Liver (tissue), 9 donors: Measurements from ENCODE around the gene VSIG10. TPM values are rescaled to one million over a fixed set of nuclear protein-coding genes. Genes with fewer than 3 reads are reported as not detected.

Source experiments
- DNase-seq: peaks from one replicate; pipeline ENCODE4 v3.0.0-alpha.2; 2017; ENCODE audit warnings: low spot score
- H3K27ac ChIP-seq, 2 donors: one replicate each; pipeline ENCODE4 v1.7.0; 2013; ENCODE audit warnings: inconsistent platforms in 2 of 2, low read length in 2 of 2, control low read depth in 1 of 2, low read depth in 1 of 2, mild to moderate bottlenecking in 1 of 2
- H3K27me3 ChIP-seq, 4 donors: one replicate each; pipeline versions ENCODE4 v1.6.1 to v1.7.0; 2013; ENCODE audit warnings: low read length in 3 of 4, inconsistent platforms in 1 of 4, mild to moderate bottlenecking in 1 of 4, moderate library complexity in 1 of 4; ENCODE audit not compliant: control insufficient read depth in 4 of 4, insufficient read depth in 4 of 4
- H3K36me3 ChIP-seq, 4 donors: one replicate each; pipeline versions ENCODE4 v1.6.1 to v1.7.0; 2013; ENCODE audit warnings: low read length in 3 of 4, mild to moderate bottlenecking in 3 of 4, low read depth in 1 of 4, moderate library complexity in 1 of 4; ENCODE audit not compliant: control insufficient read depth in 4 of 4, insufficient read depth in 3 of 4
- H3K4me1 ChIP-seq, 4 donors: one replicate each; pipeline versions ENCODE4 v1.6.1 to v1.7.0; 2013; ENCODE audit warnings: low read length in 3 of 4, mild to moderate bottlenecking in 3 of 4, moderate library complexity in 1 of 4; ENCODE audit not compliant: control insufficient read depth in 4 of 4, insufficient read depth in 4 of 4
- H3K4me3 ChIP-seq, 3 donors: one replicate each; pipeline versions ENCODE4 v1.6.1 to v1.7.0; 2013; ENCODE audit warnings: low read length in 3 of 3, control low read depth in 1 of 3, low read depth in 1 of 3, mild to moderate bottlenecking in 1 of 3
- H3K9ac ChIP-seq, 2 donors: one replicate each; pipeline ENCODE4 v1.7.0; 2013; ENCODE audit warnings: low read length in 2 of 2, mild to moderate bottlenecking in 2 of 2, moderate library complexity in 2 of 2, control low read depth in 1 of 2, low read depth in 1 of 2
- H3K9me3 ChIP-seq, 4 donors: one replicate each; pipeline versions ENCODE4 v1.6.1 to v1.7.0; 2013; ENCODE audit warnings: low read length in 3 of 4; ENCODE audit not compliant: control insufficient read depth in 4 of 4
- FOXA1 ChIP-seq: IDR thresholded peaks from 2 replicates; pipeline ENCODE4 v1.6.1; 2016; ENCODE audit warnings: antibody characterized with exemption
- FOXA2 ChIP-seq: IDR thresholded peaks from 2 replicates; pipeline ENCODE4 v1.6.1; 2016; ENCODE audit warnings: antibody characterized with exemption
- GABPA ChIP-seq, 2 donors: IDR thresholded peaks in 1 of 2; conservative IDR thresholded peaks in 1 of 2; 2 replicates each; pipeline ENCODE4 v1.6.1; 2016; ENCODE audit warnings: antibody characterized with exemption in 2 of 2, mild to moderate bottlenecking in 1 of 2, moderate library complexity in 1 of 2
- HNF4A ChIP-seq, 2 donors: conservative IDR thresholded peaks; 2 replicates each; pipeline ENCODE4 v1.6.1; 2016; ENCODE audit warnings: antibody characterized with exemption in 2 of 2, mild to moderate bottlenecking in 2 of 2
- JUND ChIP-seq, 2 donors: IDR thresholded peaks; 2 replicates each; pipeline ENCODE4 v1.6.1; 2016; ENCODE audit warnings: antibody characterized with exemption in 2 of 2
- NR2F2 ChIP-seq: IDR thresholded peaks from 2 replicates; pipeline ENCODE4 v1.6.1; 2016; ENCODE audit warnings: antibody characterized with exemption
- RAD21 ChIP-seq, 2 donors: IDR thresholded peaks; 2 replicates each; pipeline ENCODE4 v1.6.1; 2016; ENCODE audit warnings: antibody characterized with exemption in 2 of 2, mild to moderate bottlenecking in 2 of 2
- RXRA ChIP-seq, 2 donors: IDR thresholded peaks; 2 replicates each; pipeline ENCODE4 v1.6.1; 2017 to 2018; ENCODE audit warnings: antibody characterized with exemption in 2 of 2, mild to moderate bottlenecking in 1 of 2
- SP1 ChIP-seq: IDR thresholded peaks from 2 replicates; pipeline ENCODE4 v1.6.1; 2018; ENCODE audit warnings: antibody characterized with exemption, mild to moderate bottlenecking
- TAF1 ChIP-seq: conservative IDR thresholded peaks from 2 replicates; pipeline ENCODE4 v1.6.1; 2016; ENCODE audit warnings: antibody characterized with exemption, mild to moderate bottlenecking
- YY1 ChIP-seq: IDR thresholded peaks from 2 replicates; pipeline ENCODE4 v1.6.1; 2016; ENCODE audit warnings: antibody characterized with exemption, mild to moderate bottlenecking
- WGBS: extraction: QIAGEN DNeasy Blood & Tissue Kit; methylation state at CpG from one replicate; pipeline ENCODE4 v1.1.7; 2013; 5-methylcytosine and 5-hydroxymethylcytosine counted together
- polyA plus RNA-seq, 2 donors: library from polyadenylated mRNA; stranded (reverse) in 1 of 2; unstranded in 1 of 2; fragments of 200-250 nt in 1 of 2; fragments of >200 nt in 1 of 2; fragmentation: Nextera tagmentation in 1 of 2; extraction: Ambion mirVana in 1 of 2; gene quantifications; one replicate each; pipeline versions ENCODE4 v1.2.1 to v1.2.3, GENCODE V29; 2013 to 2015
- total RNA-seq, 2 donors: library from RNA; depleted of rRNA; stranded (reverse); fragments of >200 nt; gene quantifications; one replicate each; pipeline ENCODE4 v1.2.3, GENCODE V29; 2014
- TF ChIP-seq, protein P1 (sequence below): IDR thresholded peaks from 2 replicates; pipeline ENCODE4 v1.6.1; 2016; ENCODE audit warnings: antibody characterized with exemption
- TF ChIP-seq, protein P2 (sequence below): IDR thresholded peaks from 2 replicates; pipeline ENCODE4 v1.6.1; 2016; ENCODE audit warnings: antibody characterized with exemption
- TF ChIP-seq, protein P3 (sequence below): IDR thresholded peaks from 2 replicates; pipeline ENCODE4 v1.6.1; 2016; ENCODE audit warnings: antibody characterized with exemption
- TF ChIP-seq, protein P4 (sequence below): fragments of 150-350 bp; IDR thresholded peaks from 2 replicates; pipeline ENCODE4 v1.5.1; 2017; ENCODE audit warnings: improper control_type of control experiment, low read depth, low read length; ENCODE audit not compliant: missing input control
- TF ChIP-seq, protein P5 (sequence below): IDR thresholded peaks from 2 replicates; pipeline ENCODE4 v1.6.1; 2016; ENCODE audit warnings: antibody characterized with exemption, mild to moderate bottlenecking
- donor health status: healthy.
- donor health status: healthy.
- donor health status: healthy.
- donor health status: healthy.
- donor health status: healthy.

The VSIG10 gene
- total and polyA plus RNA-seq, 4 donors: 9.8 to 16.4 (median 11.7) TPM

DNA sequence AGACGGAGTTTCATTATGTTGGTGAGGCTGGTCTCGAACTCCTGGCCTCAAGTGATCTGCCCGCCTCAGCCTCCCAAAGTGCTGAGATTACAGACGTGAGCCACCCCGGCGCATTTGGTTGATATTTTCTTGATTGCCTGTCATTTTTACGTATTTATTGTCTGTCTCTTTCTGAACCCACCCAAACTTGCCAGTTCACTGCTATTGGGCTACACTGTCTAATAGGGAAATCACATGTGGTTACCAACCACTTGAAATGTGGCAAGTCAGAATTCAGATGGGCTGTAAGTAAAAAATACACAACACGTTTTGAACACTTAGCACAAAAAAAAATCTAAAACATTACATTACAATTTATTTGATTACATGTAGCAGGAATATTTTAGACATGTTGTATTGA is 44.9 kb downstream of the VSIG10 start:
- no peaks in the 10 kb centered on the region for H3K9me3 ChIP-seq
- no peaks in the 10 kb centered on the region for H3K36me3 ChIP-seq
- H3K27ac ChIP-seq: peak overlapping the region in 1 of 2 donors; percentile 99
- peaks cover 19 to 61% (median 41%) of the 10 kb centered on the region in 4 donors for H3K4me1 ChIP-seq
- no peak overlapping the region for H3K4me3 ChIP-seq
- H3K9ac ChIP-seq: no peak overlapping the region
- DNase-seq: no peak
- H3K27me3 ChIP-seq: no peaks in the 10 kb centered on the region
- 91% methylated on average over 8 of the region's 8 CpGs for WGBS
- TF ChIP-seq, protein P1, sequence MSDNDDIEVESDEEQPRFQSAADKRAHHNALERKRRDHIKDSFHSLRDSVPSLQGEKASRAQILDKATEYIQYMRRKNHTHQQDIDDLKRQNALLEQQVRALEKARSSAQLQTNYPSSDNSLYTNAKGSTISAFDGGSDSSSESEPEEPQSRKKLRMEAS: no peak
- TF ChIP-seq FOXA1: no peak
- no peak for TF ChIP-seq HNF4A (conservative IDR thresholded peaks at IDR 0.05)

DNA sequence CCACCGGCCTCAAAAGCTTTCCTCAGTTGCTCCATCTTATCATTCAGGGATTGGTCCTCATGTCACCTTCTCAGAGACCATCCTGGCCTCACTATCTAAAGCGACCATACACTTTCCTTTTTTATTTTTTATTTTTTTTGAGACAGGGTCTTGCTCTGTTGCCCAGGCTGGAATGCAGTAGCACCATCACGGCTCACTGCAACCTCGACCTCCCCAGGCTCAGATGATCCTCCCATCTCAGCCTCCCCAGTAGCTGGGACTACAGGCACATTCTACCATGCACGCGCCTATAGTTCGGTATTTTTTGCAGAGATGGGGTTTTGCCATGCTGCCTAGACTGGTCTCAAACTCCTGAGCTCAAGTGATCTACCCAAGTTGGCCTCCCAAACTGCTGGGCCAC is 45.6 kb downstream of the VSIG10 start:
- Histone ChIP-seq H3K9ac (no peak overlapping the region), H3K27me3 (no peaks in the 10 kb centered on the region), H3K27ac (no peak overlapping the region), H3K4me3 (no peak overlapping the region), H3K4me1 (peaks cover 15 to 63% (median 43%) of the 10 kb centered on the region in 4 donors), H3K9me3 (no peaks in the 10 kb centered on the region), H3K36me3 (no peaks in the 10 kb centered on the region)
- DNase-seq: no peak
- WGBS: over 99% methylated on average over 7 of the region's 7 CpGs
- TF ChIP-seq FOXA1 (no peak), SP1 (no peak), FOXA2 (no peak), NR2F2 (no peak), GABPA (IDR thresholded peaks at IDR 0.05 in 1 of 2, conservative IDR thresholded peaks at IDR 0.05 in 1 of 2) (no peak), YY1 (no peak), HNF4A (conservative IDR thresholded peaks at IDR 0.05) (no peak), TAF1 (no peak), JUND (IDR thresholded peaks at IDR 0.05) (no peak)
- TF ChIP-seq, protein P2, sequence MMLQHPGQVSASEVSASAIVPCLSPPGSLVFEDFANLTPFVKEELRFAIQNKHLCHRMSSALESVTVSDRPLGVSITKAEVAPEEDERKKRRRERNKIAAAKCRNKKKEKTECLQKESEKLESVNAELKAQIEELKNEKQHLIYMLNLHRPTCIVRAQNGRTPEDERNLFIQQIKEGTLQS: no peak

DNA sequence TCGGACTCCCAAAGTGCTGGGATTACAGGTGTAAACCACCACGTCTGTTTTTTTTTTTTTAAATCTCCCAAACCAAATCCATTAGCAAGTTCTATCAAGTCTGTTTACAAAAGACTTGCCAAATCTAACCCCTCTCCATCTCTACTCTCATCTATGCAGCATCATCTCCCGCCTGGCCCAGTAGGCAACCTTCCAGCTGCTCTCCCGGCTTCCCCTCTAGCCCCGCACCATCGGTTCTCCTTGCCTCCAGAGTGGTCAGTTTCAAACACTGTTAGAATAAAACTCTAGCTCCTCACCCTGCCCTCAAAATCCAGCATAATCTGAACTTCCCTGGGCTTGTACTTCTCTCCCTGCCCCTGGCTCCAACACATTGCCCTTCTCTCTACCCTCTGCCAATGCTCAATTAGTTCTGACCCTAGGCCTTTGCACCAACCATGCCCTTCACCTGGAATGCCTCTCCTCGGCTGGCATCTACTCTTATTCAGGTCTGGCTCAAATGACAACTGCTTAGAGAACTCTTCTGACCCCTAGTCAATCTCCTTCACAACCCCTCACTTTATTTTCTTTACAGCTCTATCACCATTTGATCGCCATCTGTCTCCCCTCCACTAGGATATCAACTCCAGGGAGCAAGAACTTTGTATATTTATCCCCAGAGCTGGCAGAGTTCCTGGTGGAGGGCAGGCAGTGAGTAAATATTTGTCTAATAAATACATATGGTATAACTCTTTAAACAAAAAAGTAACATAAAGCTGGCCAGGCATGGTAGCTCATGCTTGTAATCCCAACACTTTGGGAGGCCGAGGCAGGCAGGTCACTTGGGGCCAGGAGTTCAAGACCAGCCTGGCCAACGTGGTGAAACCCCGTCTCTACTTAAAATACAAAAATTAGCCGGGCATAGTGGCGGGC is 47.7 kb downstream of the VSIG10 start:
- H3K4me1 ChIP-seq: peaks cover 19 to 65% (median 51%) of the 10 kb centered on the region in 4 donors
- TF ChIP-seq, protein P3, sequence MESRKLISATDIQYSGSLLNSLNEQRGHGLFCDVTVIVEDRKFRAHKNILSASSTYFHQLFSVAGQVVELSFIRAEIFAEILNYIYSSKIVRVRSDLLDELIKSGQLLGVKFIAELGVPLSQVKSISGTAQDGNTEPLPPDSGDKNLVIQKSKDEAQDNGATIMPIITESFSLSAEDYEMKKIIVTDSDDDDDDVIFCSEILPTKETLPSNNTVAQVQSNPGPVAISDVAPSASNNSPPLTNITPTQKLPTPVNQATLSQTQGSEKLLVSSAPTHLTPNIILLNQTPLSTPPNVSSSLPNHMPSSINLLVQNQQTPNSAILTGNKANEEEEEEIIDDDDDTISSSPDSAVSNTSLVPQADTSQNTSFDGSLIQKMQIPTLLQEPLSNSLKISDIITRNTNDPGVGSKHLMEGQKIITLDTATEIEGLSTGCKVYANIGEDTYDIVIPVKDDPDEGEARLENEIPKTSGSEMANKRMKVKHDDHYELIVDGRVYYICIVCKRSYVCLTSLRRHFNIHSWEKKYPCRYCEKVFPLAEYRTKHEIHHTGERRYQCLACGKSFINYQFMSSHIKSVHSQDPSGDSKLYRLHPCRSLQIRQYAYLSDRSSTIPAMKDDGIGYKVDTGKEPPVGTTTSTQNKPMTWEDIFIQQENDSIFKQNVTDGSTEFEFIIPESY: no peak
- TF ChIP-seq GABPA (IDR thresholded peaks at IDR 0.05 in 1 of 2, conservative IDR thresholded peaks at IDR 0.05 in 1 of 2): no peak
- TF ChIP-seq, protein P4, sequence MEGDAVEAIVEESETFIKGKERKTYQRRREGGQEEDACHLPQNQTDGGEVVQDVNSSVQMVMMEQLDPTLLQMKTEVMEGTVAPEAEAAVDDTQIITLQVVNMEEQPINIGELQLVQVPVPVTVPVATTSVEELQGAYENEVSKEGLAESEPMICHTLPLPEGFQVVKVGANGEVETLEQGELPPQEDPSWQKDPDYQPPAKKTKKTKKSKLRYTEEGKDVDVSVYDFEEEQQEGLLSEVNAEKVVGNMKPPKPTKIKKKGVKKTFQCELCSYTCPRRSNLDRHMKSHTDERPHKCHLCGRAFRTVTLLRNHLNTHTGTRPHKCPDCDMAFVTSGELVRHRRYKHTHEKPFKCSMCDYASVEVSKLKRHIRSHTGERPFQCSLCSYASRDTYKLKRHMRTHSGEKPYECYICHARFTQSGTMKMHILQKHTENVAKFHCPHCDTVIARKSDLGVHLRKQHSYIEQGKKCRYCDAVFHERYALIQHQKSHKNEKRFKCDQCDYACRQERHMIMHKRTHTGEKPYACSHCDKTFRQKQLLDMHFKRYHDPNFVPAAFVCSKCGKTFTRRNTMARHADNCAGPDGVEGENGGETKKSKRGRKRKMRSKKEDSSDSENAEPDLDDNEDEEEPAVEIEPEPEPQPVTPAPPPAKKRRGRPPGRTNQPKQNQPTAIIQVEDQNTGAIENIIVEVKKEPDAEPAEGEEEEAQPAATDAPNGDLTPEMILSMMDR: peak; percentile 10
- peak; percentile 73 to 82 for TF ChIP-seq HNF4A (conservative IDR thresholded peaks at IDR 0.05)
- no peak for TF ChIP-seq NR2F2
- TF ChIP-seq, protein P5, sequence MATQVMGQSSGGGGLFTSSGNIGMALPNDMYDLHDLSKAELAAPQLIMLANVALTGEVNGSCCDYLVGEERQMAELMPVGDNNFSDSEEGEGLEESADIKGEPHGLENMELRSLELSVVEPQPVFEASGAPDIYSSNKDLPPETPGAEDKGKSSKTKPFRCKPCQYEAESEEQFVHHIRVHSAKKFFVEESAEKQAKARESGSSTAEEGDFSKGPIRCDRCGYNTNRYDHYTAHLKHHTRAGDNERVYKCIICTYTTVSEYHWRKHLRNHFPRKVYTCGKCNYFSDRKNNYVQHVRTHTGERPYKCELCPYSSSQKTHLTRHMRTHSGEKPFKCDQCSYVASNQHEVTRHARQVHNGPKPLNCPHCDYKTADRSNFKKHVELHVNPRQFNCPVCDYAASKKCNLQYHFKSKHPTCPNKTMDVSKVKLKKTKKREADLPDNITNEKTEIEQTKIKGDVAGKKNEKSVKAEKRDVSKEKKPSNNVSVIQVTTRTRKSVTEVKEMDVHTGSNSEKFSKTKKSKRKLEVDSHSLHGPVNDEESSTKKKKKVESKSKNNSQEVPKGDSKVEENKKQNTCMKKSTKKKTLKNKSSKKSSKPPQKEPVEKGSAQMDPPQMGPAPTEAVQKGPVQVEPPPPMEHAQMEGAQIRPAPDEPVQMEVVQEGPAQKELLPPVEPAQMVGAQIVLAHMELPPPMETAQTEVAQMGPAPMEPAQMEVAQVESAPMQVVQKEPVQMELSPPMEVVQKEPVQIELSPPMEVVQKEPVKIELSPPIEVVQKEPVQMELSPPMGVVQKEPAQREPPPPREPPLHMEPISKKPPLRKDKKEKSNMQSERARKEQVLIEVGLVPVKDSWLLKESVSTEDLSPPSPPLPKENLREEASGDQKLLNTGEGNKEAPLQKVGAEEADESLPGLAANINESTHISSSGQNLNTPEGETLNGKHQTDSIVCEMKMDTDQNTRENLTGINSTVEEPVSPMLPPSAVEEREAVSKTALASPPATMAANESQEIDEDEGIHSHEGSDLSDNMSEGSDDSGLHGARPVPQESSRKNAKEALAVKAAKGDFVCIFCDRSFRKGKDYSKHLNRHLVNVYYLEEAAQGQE: peak; percentile 26
- peak; percentile 11 for TF ChIP-seq YY1
- peak in 1 of 2 donors; percentile 11 for TF ChIP-seq RAD21 (IDR thresholded peaks at IDR 0.05)
- peak; percentile 41 for TF ChIP-seq FOXA1
- peak; percentile 41 for TF ChIP-seq FOXA2
- TF ChIP-seq RXRA (IDR thresholded peaks at IDR 0.05): peak; percentile 78 to 89
- TF ChIP-seq SP1: peak; percentile 44
- DNase-seq: no peak
- H3K9me3 ChIP-seq: no peaks in the 10 kb centered on the region
- 25% methylated on average over 13 of the region's 13 CpGs for WGBS
- no peaks in the 10 kb centered on the region for H3K27me3 ChIP-seq
- H3K27ac ChIP-seq: peak overlapping the region; percentile 29 to 44
- peaks cover 0 to 3% (median under 1%) of the 10 kb centered on the region in 4 donors for H3K36me3 ChIP-seq
- H3K9ac ChIP-seq: no peak overlapping the region
- H3K4me3 ChIP-seq: no peak overlapping the region
